NCI-H2081 treated with DMSO at 0.1 percent for 48 hours (cell line): ENCODE results near the gene PRKCZ.

Source experiments
- DNase-seq: peaks from one replicate; lab custom pipeline; 2025; lab: John Stamatoyannopoulos, UW

Gene PRKCZ

GRCh38 chr1:2067393-2067792 lies 17.2 kb downstream of the PRKCZ start:
- DNase-seq: no peak

GRCh38 chr1:2067981-2068380 lies 17.8 kb downstream of the PRKCZ start:
- no peak for DNase-seq

DNA sequence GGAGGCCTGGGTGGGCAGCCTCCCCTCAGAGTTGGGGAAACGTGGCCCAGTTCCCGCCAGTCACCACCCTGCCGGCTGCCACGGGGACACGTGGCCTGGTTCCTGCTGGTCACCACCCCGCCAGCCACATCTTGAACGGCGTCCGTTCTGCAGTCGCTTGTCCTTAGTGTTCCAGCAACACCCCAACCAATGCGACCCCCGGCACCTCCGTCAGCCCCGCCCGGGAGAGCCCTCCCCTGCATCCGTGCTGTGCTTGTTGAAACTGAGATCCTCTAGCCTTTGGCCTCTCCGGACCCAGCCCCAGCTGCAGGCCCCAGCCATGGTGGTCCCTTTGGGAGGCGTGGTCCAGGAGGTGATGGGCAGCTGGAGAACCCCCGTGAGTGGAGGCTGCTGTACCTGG lies 18.7 kb downstream of the PRKCZ start:
- no peak for DNase-seq

DNA sequence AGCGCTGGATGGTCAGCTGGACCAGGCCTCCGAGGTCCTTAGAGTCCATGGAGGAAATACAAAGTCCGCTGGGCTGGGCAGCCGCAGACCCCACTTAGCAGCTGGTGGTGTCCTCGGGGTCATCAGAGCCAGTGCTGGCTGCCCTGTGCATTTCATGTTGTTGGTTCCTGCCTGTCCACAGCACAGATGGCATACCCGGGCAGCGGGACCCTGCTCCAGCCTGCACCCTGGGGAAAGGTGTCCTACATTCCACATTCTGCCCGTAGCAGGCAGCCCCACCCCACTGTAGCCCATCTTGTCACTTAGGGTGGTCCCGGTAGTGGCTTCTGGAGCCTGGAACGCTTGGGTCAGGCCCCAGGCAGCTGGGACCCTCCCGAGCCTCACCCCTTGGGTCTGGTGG lies 19.8 kb downstream of the PRKCZ start:
- no peak for DNase-seq

GRCh38 chr1:2070800-2071530 lies 20.8 kb downstream of the PRKCZ start:
- no peak for DNase-seq

GRCh38 chr1:2072109-2072806 lies 22.0 kb downstream of the PRKCZ start:
- no peak for DNase-seq

- no peak for DNase-seq
These were observed 22.7 kb downstream of the PRKCZ start for GRCh38 chr1:2072891-2073290.

GRCh38 chr1:2073382-2074230 lies 23.4 kb downstream of the PRKCZ start:
- DNase-seq: no peak

- no peak for DNase-seq
These were observed 24.2 kb downstream of the PRKCZ start for GRCh38 chr1:2074396-2074795.

GRCh38 chr1:2074944-2075740 lies 24.9 kb downstream of the PRKCZ start:
- DNase-seq: no peak

DNA sequence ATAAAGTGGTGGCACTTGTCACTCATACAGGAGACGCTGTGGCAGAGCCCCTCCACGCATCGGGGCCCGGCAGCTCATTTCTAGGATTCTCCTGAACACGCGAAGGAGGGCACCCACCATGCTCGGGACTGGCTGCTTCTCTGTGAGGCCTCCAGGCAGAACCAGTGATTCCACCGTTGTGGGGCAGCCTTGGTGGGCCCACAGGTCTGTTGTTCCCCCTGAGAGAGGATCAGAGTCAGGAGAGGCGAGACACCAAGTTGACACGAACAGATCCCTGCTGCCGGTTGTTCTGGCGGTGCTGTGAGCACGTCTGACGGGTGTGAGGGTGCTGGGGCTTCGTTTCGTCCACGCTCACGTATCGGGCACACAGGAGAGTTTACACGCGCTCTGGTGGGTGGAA lies 26.6 kb downstream of the PRKCZ start:
- no peak for DNase-seq

DNA sequence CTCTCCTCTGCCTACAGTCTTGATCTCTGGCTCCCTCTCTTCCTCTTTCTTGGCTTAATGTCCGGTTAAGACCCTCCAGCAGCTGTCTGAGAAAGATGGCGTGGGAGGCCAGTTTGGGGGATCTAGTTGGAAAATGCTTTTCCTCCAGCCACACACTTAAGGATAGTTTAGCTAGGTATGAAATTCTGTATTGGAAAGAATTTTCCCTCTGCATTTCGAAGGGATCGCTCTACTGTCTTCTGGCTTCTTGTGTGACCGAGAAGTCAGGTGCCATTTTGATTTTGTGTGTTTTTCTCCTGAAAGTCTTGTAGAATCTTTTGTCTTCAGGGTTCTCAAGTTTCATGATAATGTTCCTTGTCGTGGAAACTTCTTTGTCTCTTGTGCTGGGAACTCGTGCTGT lies 28.0 kb downstream of the PRKCZ start:
- no peak for DNase-seq

GRCh38 chr1:2079396-2080085 lies 29.3 kb downstream of the PRKCZ start:
- DNase-seq: no peak

DNA sequence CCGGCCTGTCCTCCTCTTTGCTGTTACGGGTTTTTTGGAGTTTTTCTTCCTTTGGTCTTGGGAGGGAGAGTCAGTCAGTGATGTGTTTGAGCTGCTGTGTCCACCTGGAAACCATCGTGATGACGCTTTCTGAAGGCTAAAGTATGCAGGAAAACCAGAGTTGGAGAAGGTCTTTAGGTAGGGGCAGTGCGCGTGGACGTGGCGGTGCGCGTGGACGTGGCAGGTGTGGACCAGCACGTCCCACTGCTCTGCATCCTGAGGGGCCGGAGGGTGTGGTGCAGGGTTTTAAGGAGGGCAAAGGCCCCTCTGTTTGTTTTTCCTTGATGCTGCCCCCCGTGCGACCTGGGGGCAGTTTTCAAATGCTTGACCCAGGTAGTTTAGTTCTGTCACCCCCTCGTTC lies 29.9 kb downstream of the PRKCZ start:
- no peak for DNase-seq

DNA sequence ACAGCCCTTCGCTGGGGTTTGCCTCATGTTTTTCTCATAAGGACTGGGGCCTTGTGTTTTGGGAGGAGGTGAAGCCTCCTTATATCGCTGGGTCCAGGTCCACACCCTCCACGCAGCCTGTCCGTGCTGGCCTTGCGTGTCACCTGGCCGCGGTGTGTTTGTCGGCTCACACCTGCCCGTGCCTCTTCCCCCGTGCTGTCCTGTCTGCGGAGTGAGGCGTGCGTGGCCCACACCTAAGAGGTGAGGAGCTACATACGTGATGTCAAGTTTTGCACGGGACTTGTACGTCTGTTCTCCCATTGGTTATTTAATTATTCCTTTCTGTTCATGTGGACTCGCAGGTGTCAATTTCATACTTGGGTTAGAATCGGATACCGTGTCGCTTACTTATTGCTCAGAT lies 30.7 kb downstream of the PRKCZ start:
- no peak for DNase-seq

DNA sequence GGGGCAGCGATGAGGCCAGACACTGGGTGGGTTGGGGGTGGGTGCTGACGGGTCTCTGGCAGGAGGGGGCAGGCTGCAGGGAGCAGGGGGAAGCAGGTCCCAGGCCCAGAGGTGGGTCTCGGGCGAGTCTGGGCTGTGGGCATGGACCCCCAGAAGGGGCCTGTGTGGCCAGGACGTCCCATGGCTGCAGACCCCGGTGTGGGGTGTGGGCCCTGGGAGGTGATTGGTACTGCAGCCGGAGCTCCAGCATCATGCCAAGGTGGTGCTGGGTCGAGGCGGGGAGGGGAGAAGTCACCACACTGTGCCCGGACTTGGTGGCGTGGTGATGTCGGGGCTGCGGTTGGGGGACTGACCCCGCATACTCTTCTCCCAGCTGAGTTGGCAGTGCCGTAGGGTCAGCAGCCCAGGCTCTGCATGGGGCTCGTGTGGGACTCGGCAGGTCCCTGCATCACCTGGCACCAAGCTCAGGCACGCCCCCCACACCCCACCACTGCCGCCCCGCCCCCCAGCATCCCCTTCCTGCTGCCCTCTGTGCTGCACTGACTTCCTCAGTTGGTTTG lies 31.2 kb downstream of the PRKCZ start:
- DNase-seq: no peak

DNA sequence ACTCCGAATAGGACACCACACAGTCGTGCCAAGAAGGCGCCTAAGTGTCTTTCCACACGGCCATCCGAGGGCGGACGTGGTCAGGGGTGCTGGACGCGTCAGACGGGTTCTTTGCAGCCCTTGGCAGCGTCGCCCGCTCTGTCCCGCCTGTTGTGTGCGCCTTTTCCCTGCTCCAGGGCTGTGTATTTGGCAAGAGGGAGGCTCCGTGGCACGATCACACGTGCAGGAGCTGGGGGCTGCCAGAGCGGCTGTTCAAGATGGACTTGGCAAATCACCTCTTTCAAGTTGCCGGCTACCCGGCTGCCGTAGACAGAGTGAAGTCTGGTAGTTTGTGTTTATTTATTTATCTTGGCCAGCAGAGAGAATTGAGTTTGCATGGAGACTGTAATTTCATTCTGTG lies 31.9 kb downstream of the PRKCZ start:
- DNase-seq: no peak

- DNase-seq: no peak
These were observed 33.5 kb downstream of the PRKCZ start for GRCh38 chr1:2083666-2084065.

GRCh38 chr1:2084306-2084705 lies 34.1 kb downstream of the PRKCZ start:
- DNase-seq: no peak

DNA sequence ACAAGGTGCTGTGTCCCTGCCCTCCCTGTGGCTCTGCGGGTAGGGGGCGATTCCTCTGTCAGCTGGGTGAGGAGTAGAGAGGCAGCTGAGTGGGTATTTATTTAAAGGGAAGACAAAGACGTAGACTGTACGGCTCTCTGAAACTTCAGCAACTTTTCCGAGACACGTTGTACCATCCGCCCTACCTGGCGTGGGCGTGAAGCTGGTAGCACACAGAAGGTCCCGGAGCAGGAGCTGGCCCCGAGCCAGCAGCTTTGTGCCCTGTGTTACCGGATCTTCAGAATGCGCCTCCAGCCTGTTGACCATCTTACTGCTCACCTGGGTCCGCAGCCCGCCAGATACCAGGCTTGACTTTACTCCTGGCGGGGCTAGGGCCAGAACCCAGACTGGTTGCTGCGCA lies 34.9 kb downstream of the PRKCZ start:
- DNase-seq: no peak

DNA sequence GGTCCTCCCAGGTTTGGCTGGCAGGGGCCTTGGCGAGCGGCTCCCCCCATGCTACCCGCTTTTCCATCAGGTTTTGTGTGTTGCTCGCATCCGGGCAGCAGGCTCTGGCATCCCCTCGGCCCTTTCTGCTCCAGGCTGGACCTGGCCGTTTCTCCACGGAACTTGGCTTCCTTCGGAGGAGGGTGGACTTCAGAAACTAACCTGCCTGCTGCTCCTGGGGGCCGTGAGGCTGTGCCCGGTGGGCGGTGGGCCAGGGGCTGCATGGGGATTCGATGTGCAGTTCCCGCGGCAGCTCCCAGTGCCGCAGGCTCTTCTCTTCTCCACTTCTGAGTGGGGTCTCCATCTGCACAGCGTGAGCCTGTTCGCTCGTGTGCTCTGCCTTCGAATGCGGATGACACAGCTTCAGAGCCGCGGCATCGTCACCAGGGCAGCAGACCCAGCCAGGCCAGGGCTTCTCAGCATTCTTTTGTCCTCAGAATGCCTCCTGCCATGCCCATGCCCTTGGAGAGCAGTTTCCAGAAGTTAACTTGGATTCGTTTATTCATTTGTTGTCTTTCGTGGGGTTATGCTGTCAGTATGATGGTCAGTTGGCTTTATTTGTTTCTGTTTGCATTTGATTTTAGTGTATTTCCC lies 36.4 kb downstream of the PRKCZ start:
- no peak for DNase-seq
